Stimulated activated CD4-positive, alpha-beta T cell treated with anti-CD3 and anti-CD28 coated beads, Interleukin-12 subunit alpha, Interleukin-12 subunit beta, amount 100 ng/mL, for 24 hours (primary cell): ENCODE data around the gene F12.
"Not testable (repeated sequence)": the region's sequence is repeated elsewhere in the genome, so short reads cannot be mapped to it uniquely, and the experiment has no call there.

Experiments
- DNase-seq, 2 experiments: peaks; one replicate each; pipeline ENCODE4 v3.0.0-alpha.2; 2020; ENCODE audit warnings: low read depth in 2 of 2

Gene F12

GRCh38 chr5:177432143-177432838, 22.9 kb upstream of the F12 start:
- no peak for DNase-seq

GRCh38 chr5:177431317-177432142, 22.2 kb upstream of the F12 start:
- peak in 1 of 2 experiments; percentile 65 for DNase-seq

- no peak for DNase-seq
Observed at GRCh38 chr5:177430972-177431316, 21.6 kb upstream of the F12 start.

GRCh38 chr5:177430140-177430951, 21.0 kb upstream of the F12 start:
- no peak for DNase-seq

GRCh38 chr5:177429248-177430040, 20.1 kb upstream of the F12 start:
- DNase-seq: peak; percentile 75 to 87

- no peak for DNase-seq
Observed at GRCh38 chr5:177428574-177429217, 19.3 kb upstream of the F12 start.

GRCh38 chr5:177427919-177428573, 18.7 kb upstream of the F12 start:
- no peak for DNase-seq

- DNase-seq: no peak
Observed at GRCh38 chr5:177427211-177427822, 18.0 kb upstream of the F12 start.

GRCh38 chr5:177426566-177427210, 17.3 kb upstream of the F12 start, which contains the start of gene GRK6:
Gene GRK6 (plus strand): TSS chr5:177426676. CDS start chr5:177426846, 170 bp downstream.
- peak in 1 of 2 experiments; percentile 58 for DNase-seq

- peak; percentile 99 to 100 for DNase-seq
Observed at GRCh38 chr5:177425801-177426565, 16.6 kb upstream of the F12 start.

- no peak for DNase-seq
Observed at GRCh38 chr5:177425196-177425800, 15.9 kb upstream of the F12 start.

GRCh38 chr5:177423671-177424070, 14.3 kb upstream of the F12 start:
- DNase-seq: no peak

GRCh38 chr5:177421062-177421798, 11.9 kb upstream of the F12 start:
- no peak for DNase-seq

GRCh38 chr5:177420472-177420871, 11.1 kb upstream of the F12 start:
- DNase-seq: not testable (repeated sequence)

- no peak for DNase-seq
Observed at GRCh38 chr5:177419046-177419445, 9.7 kb upstream of the F12 start.

GRCh38 chr5:177417081-177417480, 7.7 kb upstream of the F12 start:
- not testable (repeated sequence) for DNase-seq

- DNase-seq: no peak
Observed at GRCh38 chr5:177414481-177414880, 5.1 kb upstream of the F12 start.
